HG03571 (cell line): ENCODE results near the gene LACRT.
"Not testable (repeated sequence)": the region's sequence is repeated elsewhere in the genome, so short reads cannot be mapped to it uniquely, and the experiment has no call there.

Source experiments
- ATAC-seq: cut with Tn5 transposase; IDR thresholded peaks from one replicate; pipeline ENCODE4 v1.9.1; 2021; ENCODE audit not compliant: unreplicated experiment

The LACRT gene

DNA sequence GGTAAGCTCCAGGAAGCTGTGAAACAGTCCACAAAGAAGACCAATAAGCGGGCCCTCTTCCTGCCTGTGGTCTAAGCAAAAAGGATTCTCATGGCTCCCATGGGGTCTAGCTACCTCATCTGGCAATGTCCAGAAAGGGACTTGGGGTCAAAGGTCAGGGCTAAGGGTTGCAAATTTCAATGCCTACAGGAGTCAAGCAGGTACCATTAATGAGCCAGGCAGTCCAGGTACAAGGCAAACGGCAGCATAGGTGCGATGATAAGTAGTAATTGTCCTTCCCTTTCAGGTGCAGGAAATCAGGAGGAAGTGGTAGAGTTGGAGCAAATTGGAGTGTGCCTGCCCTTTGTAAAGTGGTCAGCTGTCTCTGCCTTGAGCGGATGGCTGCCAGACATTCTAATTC lies 6.4 kb upstream of the LACRT start:
- ATAC-seq, result no peak

GRCh38 chr12:54639112-54639511 lies 4.4 kb upstream of the LACRT start:
- not testable (repeated sequence) for ATAC-seq

DNA sequence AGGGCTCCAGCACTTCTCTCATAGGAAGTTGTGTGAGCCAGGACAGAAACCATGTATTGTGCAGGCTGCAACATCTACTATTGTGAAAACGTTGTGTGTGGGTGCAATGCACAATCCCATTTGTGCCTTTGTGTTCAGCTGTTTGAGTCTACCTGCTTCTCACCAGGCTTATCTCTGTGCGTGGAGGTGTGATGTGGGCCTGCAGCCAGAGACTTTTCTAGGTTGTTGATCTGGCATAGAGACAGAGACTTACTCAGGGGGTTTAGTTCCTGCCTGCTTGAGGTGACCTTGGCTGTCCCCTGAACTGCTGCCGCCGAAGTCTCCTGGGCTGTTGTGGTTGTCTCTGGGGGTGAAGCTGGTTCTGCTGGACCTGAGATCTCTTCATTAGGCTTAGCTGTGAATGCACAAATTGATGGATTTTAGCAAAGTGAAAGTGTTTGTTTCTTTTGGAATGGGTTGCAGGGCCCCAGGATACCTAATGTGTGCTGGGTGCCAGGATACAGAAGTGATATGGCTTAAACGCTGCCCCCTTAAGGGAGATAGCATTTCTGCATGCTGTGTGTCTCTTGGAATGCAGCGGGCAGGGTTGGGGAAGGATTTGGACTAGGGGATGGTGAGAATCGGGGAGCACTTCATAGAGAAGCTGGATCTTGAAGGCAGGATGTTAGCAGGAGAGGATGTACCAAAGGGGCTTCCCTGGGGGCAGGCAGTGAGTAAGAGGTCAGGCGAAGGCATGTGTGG lies 2.5 kb downstream of the LACRT start:
- no peak for ATAC-seq

DNA sequence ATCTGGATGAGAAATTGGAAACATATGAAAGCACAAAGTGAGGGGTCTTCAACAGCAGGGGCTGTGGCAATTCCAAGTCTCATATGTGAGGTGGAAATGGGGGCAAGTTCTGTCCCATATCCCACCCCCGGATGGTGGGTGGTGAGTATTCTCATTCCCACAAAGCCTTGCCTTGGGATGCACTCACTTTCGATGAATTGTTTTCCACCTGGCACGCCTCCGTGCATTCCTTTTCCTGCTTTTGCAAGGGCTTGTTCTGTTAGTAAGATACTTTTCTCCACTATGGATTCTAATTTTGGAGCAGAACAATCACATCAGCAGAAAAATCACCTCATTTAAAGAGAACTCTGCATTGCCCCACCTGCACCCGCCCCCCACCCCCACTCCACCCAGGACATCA lies 3.1 kb downstream of the LACRT start:
- ATAC-seq, result no peak

DNA sequence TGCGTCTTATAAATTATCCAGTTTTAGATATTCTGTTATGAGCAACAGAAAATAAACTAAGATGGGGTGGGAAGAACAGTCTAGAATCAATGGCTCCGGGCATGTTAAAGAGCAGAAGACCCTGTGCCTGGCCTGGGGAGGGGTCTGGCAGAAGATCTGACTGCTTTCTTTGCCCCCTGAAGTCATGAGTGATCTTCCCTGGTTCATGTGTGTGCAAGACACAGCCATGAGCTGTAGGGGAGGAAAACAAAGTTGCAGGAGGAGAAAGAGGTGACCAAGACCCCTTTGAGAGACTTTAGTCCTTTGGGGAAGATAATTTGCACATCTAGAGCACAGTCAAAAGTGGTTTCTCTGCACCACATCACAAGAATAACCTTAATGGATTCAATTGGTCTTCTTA lies 4.8 kb downstream of the LACRT start:
- no peak for ATAC-seq

GRCh38 chr12:54628186-54628846 lies 6.4 kb downstream of the LACRT start:
- ATAC-seq, result no peak

DNA sequence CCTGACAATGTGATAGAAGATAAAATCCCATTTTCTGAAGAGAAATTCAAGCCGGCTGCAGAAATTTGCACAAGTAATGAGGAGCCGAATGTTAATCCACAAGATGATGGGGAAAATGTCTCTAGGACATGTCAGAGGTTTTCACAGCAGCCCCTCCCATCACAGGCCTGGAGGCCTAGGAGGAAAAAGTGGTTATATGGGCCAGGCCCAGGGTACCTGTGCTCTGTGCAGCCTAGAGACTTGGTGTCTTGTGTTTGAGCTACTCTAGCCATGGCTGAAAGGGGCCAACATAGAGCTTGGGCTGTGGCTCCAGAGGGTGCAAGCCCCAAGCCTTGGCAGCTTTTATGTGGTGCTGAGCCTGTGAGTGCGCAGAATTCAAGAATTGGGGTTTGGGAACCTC lies 7.4 kb downstream of the LACRT start:
- no peak for ATAC-seq

- no peak for ATAC-seq
Observed at GRCh38 chr12:54625598-54625997, 9.1 kb downstream of the LACRT start.

DNA sequence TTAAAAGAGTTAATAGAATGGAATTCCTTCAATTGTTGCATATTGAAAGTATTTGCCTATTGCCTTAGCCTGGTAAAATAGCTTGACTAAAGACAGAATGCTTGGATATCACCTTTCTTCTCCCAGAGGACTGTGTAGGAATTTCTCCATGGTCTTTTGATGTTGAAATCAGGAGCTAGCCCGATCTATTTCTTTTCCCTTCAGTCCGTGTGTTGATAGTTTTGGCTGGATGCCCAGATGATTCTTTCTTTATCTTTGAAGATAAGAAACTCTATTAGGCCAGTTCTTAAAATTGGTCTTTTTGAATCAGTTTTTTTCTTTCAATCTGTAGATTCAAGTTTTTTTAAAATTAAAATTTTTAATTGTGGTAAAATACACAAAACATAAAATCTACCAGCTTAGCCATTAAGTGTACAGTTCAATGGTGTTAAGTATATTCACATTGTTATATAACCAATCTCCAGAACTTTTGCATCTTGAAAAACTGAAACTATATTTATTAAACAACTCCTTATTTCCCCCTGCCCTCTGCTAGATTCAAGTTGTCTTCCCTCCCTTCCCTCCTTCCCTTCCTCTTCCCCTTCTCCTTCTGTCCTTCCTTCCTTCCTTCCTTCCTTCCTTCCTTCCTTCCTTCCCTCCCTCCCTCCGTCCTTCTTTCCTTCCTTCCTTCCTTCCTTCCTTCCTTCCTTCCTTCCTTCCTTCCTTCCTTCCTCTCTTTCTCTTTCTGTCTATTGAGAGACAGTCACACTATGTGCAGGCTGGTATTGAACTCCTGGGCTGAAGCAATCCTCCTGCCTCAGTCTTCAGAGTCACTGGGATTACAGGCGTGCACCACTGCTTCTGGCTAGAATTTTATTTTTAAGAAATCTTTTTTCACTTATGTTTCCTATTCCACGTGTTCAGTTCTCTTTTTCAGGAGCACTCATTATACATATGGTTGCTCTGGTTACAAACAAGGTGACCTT lies 10.1 kb downstream of the LACRT start:
- ATAC-seq, result no peak

GRCh38 chr12:54622463-54623183 lies 12.1 kb downstream of the LACRT start:
- ATAC-seq, result no peak

GRCh38 chr12:54616933-54617680 lies 17.6 kb downstream of the LACRT start:
- ATAC-seq, result no peak

- no peak for ATAC-seq
Observed at GRCh38 chr12:54612225-54612750, 22.4 kb downstream of the LACRT start.

- ATAC-seq, result no peak
Observed at GRCh38 chr12:54611715-54612149, 23.0 kb downstream of the LACRT start.

GRCh38 chr12:54608769-54609168 lies 25.9 kb downstream of the LACRT start:
- no peak for ATAC-seq

GRCh38 chr12:54608156-54608555 lies 26.5 kb downstream of the LACRT start:
- ATAC-seq, result no peak

DNA sequence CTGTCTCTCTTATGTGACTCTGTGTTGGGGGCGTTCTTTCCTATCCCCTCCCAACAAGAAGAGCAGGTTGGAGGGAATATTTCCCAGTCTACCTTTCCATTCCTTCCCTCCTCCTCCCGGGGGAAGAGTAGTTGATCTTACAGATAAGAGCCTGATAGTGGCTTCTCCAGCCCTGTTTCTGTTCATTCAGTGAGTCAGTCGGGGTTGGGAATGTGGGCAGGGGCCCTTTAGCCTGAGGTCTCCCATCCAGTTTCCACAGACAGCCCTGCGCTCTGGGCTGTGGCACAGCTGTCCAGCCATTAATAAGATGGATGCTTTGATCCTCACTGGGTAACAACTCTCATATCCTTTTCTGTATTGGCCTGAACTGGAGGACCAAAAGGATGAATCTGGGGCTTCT lies 28.1 kb downstream of the LACRT start:
- ATAC-seq, result no peak

GRCh38 chr12:54605138-54605970 lies 29.3 kb downstream of the LACRT start:
- no peak for ATAC-seq

DNA sequence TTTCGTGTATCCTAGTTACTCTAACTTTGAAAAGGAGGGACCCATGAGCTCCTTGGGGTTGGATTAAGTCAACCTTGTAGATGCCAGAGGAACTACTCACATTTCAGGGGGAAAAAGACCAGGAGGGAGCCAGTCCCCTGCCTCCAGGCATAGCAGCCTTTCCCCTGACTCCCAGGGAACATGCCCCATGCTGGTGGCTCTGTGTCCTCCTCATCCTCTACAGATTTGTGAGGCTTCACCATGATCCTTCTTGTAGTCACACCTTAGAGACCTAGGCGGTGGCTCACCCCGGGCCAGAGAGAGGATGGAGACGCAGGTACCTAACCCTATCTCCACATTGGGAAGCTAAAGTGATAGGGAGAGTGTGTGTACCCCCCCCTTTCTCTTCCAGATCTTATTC lies 30.3 kb downstream of the LACRT start:
- no peak for ATAC-seq

GRCh38 chr12:54603872-54604271 lies 30.8 kb downstream of the LACRT start:
- no peak for ATAC-seq
